OCI-LY7 (cell line): ENCODE data around the gene HLA-DMB. TPM values are rescaled to one million over a fixed set of nuclear protein-coding genes. Genes with fewer than 3 reads are reported as not detected.
A peak's percentile ranks its signal among the peaks of the same experiment; 100 is the strongest.

ENCODE experiments used
- BruUV-seq: library from RNA; stranded (reverse); fragments of 400-500 nt; replicated peaks from 2 replicates; lab custom pipeline; 2021; lab: Mats Ljungman, UMichigan
- CTCF ChIA-PET: fragments of 300-600 bp; sonication (Branson Sonifier 250); formaldehyde crosslinking; loops from one replicate; lab custom pipeline; 2022; ENCODE audit warnings: antibody characterized with exemption; ENCODE audit not compliant: unreplicated experiment; lab: Charles Lee
- POLR2A ChIA-PET: fragments of 300-600 bp; sonication (Branson Sonifier 250); formaldehyde crosslinking; loops from one replicate; lab custom pipeline; 2022; ENCODE audit warnings: antibody characterized with exemption; lab: Charles Lee
- DNase-seq: peaks from one replicate; pipeline ENCODE4 v3.0.0-alpha.2; 2015; ENCODE audit warnings: low spot score
- H2AFZ ChIP-seq: fragments of 200-600 bp; sonication (generic), shearing (Covaris generic); 2 replicates; pipeline ENCODE4 v1.6.1; 2014; ENCODE audit warnings: mild to moderate bottlenecking, antibody characterized with exemption, low read length, moderate library complexity
- H3K27ac ChIP-seq: fragments of 200-600 bp; sonication (generic); 2 replicates; pipeline ENCODE4 v1.5.1; 2014; ENCODE audit warnings: mixed run types, low read depth, mild to moderate bottlenecking, moderate library complexity, low read length, inconsistent platforms; ENCODE audit not compliant: poor library complexity, severe bottlenecking
- H3K36me3 ChIP-seq: fragments of 200-600 bp; sonication (generic); 2 replicates; pipeline ENCODE4 v1.6.1; 2014; ENCODE audit warnings: mild to moderate bottlenecking, antibody characterized with exemption, low read length, moderate library complexity, mixed read lengths; ENCODE audit not compliant: insufficient read depth
- H3K4me1 ChIP-seq: fragments of 200-600 bp; sonication (generic); 2 replicates; pipeline ENCODE4 v1.5.1; 2014; ENCODE audit warnings: mild to moderate bottlenecking, low read length; ENCODE audit not compliant: insufficient read depth, poor library complexity, severe bottlenecking
- H3K4me2 ChIP-seq: fragments of 200-600 bp; sonication (generic); 2 replicates; pipeline ENCODE4 v1.6.1; 2014; ENCODE audit warnings: mild to moderate bottlenecking, low read length
- H3K4me3 ChIP-seq: fragments of 200-600 bp; sonication (generic); 2 replicates; pipeline ENCODE4 v1.5.1; 2014; ENCODE audit warnings: mild to moderate bottlenecking, low read depth, low read length; ENCODE audit not compliant: poor library complexity, severe bottlenecking
- H3K79me2 ChIP-seq: fragments of 200-600 bp; sonication (generic); 2 replicates; pipeline ENCODE4 v1.6.1; 2016; ENCODE audit warnings: low read depth, mild to moderate bottlenecking, low read length, moderate library complexity, mixed read lengths; ENCODE audit not compliant: insufficient read depth
- H3K9me2 ChIP-seq: fragments of 200-600 bp; sonication (generic); 2 replicates; pipeline ENCODE4 v1.6.1; 2016; ENCODE audit warnings: mild to moderate bottlenecking, low read length, mixed read lengths; ENCODE audit not compliant: insufficient read depth
- H3K9me3 ChIP-seq: fragments of 200-600 bp; sonication (generic); 2 replicates; pipeline ENCODE4 v1.6.1; 2014; ENCODE audit warnings: mild to moderate bottlenecking, mixed run types, low read length, mixed read lengths
- H4K20me1 ChIP-seq: fragments of 200-600 bp; sonication (generic); 2 replicates; pipeline ENCODE4 v1.6.1; 2014; ENCODE audit warnings: mild to moderate bottlenecking, antibody characterized with exemption, low read length, moderate library complexity, mixed read lengths; ENCODE audit not compliant: insufficient read depth
- CTCF ChIP-seq: fragments of 200-600 bp; sonication (generic); conservative IDR thresholded peaks from 2 replicates; pipeline ENCODE4 v1.5.1; 2014; ENCODE audit warnings: mild to moderate bottlenecking, antibody characterized with exemption, low read length, moderate library complexity, mixed read lengths
- EZH2phosphoT487 ChIP-seq: fragments of 200-600 bp; sonication (generic); IDR thresholded peaks from 2 replicates; pipeline ENCODE4 v1.6.1; 2018; ENCODE audit warnings: low read depth, borderline replicate concordance, mild to moderate bottlenecking, mixed run types, antibody characterized with exemption, low read length, moderate library complexity, mixed read lengths
- intact Hi-C: fragments of 100-400 bp; cut with micrococcal nuclease; formaldehyde crosslinking; loops from one replicate; pipeline ENCODE4 v1.10.0; 2022; ENCODE audit not compliant: unreplicated experiment
- total RNA-seq, 2 experiments: library from RNA; depleted of rRNA in 1 of 2; stranded (reverse); fragments of >200 nt in 1 of 2; shearing (Covaris generic) in 1 of 2; gene quantifications; 2 replicates each; pipeline ENCODE4 v1.2.3, GENCODE V29; 2014 to 2022

HLA-DMB gene
- total RNA-seq, 2 experiments from 2014 or later = 78.5 to 85.1 TPM

GRCh38 chr6:32977272-32977952 lies 36.6 kb upstream of the HLA-DMB start:
- POLR2A ChIA-PET = interaction anchor here (0.8 to 0.9 kb wide), 2 partner anchors 19 to 26 kb away, joined by 3 read pairs; no protein-coding TSS in a partner anchor
- intact Hi-C loops = no loop called here
- DNase-seq = no peak

GRCh38 chr6:32976334-32977069 lies 35.7 kb upstream of the HLA-DMB start:
- Histone ChIP-seq H3K4me1 (peaks cover 33% of the 10 kb centered on the region), H3K4me3 (no peak overlapping the region), H3K9me3 (no peaks in the 10 kb centered on the region), H2AFZ (no peak overlapping the region), H3K36me3 (peaks cover 97% of the 10 kb centered on the region), H3K79me2 (peaks cover 83% of the 10 kb centered on the region), H3K4me2 (peak overlapping the region; percentile 90), H3K27ac (no peak overlapping the region), H4K20me1 (peaks cover 51% of the 10 kb centered on the region), H3K9me2 (no peaks in the 10 kb centered on the region)
- TSS peak; percentile 32 for BruUV-seq
- TF ChIP-seq CTCF (no peak), EZH2phosphoT487 (no peak)
- CTCF ChIA-PET = no interaction called here
- no peak for DNase-seq
- POLR2A ChIA-PET = no interaction called here
- intact Hi-C loops = no loop called here

More at GRCh38 chr6:32977272-32977952, 36.6 kb upstream of the HLA-DMB start:
- Histone ChIP-seq H3K4me3 (no peak overlapping the region), H3K36me3 (peaks cover 100% of the 10 kb centered on the region), H3K4me1 (peaks cover 39% of the 10 kb centered on the region), H3K4me2 (no peak overlapping the region), H2AFZ (no peak overlapping the region), H3K9me3 (no peaks in the 10 kb centered on the region), H3K27ac (no peak overlapping the region), H4K20me1 (peaks cover 49% of the 10 kb centered on the region), H3K79me2 (peaks cover 77% of the 10 kb centered on the region), H3K9me2 (no peaks in the 10 kb centered on the region)
- BruUV-seq = no TSS peak
- TF ChIP-seq CTCF = no peak
- no peak for TF ChIP-seq EZH2phosphoT487
- CTCF ChIA-PET = no interaction called here
